Lower leg skin (tissue), 3 donors: ENCODE results near the gene D2HGDH.

Experiments
- POLR2A ChIP-seq, 2 donors: fragments of 450-650 bp; IDR thresholded peaks; one replicate each; pipeline ENCODE4 v1.6.1; 2016 to 2017; ENCODE audit warnings: antibody characterized with exemption in 2 of 2, mild to moderate bottlenecking in 1 of 2, moderate library complexity in 1 of 2
- TF ChIP-seq, protein P1 (sequence below), 3 donors: fragments of 450-650 bp; IDR thresholded peaks; one replicate each; pipeline ENCODE4 v1.5.1; 2016; ENCODE audit warnings: antibody characterized with exemption in 3 of 3, mild to moderate bottlenecking in 3 of 3, moderate library complexity in 2 of 3

DNA sequence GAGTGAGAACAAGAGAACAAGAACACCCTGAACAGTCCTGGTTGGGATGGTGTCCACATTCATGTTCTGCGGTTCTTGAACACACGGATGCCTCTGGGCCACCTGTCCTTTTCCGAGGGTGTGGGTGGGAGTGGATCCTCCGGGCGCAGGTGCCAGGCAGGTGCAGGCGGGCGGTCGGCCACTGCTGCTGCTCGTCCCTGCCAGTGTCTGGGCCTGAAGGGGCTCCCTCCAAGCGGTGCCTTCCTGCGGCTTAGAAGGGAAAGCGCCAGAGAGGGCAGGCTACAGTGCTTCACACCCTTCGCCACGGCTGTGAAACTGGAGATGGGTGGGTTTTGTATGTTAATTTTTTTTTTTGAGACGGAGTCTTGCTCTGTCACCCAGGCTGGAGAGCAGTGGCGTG, 8.0 kb upstream of the D2HGDH start:
- TF ChIP-seq POLR2A (IDR thresholded peaks at IDR 0.05), result no peak
- TF ChIP-seq, protein P1, sequence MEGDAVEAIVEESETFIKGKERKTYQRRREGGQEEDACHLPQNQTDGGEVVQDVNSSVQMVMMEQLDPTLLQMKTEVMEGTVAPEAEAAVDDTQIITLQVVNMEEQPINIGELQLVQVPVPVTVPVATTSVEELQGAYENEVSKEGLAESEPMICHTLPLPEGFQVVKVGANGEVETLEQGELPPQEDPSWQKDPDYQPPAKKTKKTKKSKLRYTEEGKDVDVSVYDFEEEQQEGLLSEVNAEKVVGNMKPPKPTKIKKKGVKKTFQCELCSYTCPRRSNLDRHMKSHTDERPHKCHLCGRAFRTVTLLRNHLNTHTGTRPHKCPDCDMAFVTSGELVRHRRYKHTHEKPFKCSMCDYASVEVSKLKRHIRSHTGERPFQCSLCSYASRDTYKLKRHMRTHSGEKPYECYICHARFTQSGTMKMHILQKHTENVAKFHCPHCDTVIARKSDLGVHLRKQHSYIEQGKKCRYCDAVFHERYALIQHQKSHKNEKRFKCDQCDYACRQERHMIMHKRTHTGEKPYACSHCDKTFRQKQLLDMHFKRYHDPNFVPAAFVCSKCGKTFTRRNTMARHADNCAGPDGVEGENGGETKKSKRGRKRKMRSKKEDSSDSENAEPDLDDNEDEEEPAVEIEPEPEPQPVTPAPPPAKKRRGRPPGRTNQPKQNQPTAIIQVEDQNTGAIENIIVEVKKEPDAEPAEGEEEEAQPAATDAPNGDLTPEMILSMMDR (IDR thresholded peaks at IDR 0.05), result no peak
